Upper lobe of right lung (tissue), 1 donor: ENCODE results near the gene PTCRA. TPM values are rescaled to one million over a fixed set of nuclear protein-coding genes. Genes with fewer than 3 reads are reported as not detected.
"Not testable (repeated sequence)": the region's sequence is repeated elsewhere in the genome, so short reads cannot be mapped to it uniquely, and the experiment has no call there.

Experiments used
- ATAC-seq: fragments of 200-7000 bp; cut with Tn5 transposase; one replicate; pipeline ENCODE4 v1.9.1; 2020; ENCODE audit warnings: mild to moderate bottlenecking, moderate library complexity
- DNase-seq: peaks from one replicate; pipeline ENCODE4 v3.0.0-alpha.2; 2020
- H3K27ac ChIP-seq: fragments of 200-600 bp; one replicate; pipeline ENCODE4 v1.8.0; 2022
- H3K27me3 ChIP-seq: fragments of 200-600 bp; one replicate; pipeline ENCODE4 v1.8.0; 2022; ENCODE audit warnings: mild to moderate bottlenecking
- H3K36me3 ChIP-seq: fragments of 200-600 bp; one replicate; pipeline ENCODE4 v1.8.0; 2022
- H3K4me1 ChIP-seq: fragments of 200-600 bp; one replicate; pipeline ENCODE4 v1.8.0; 2022
- H3K4me3 ChIP-seq: fragments of 200-600 bp; one replicate; pipeline ENCODE4 v1.8.0; 2022; ENCODE audit warnings: mild to moderate bottlenecking
- H3K9me3 ChIP-seq: fragments of 200-600 bp; one replicate; pipeline ENCODE4 v1.8.0; 2022
- intact Hi-C: fragments of 100-400 bp; cut with DNase I; formaldehyde crosslinking; loops from one replicate; pipeline ENCODE4 v1.11.0; 2022
- total RNA-seq: library from RNA; stranded (reverse); fragmentation: NEBNext Ultra II Directional; extraction: Animal tissue kit (Norgen Biotek cat#: 25700); gene quantifications from one replicate; pipeline ENCODE4 v1.2.1, GENCODE V29; 2021
- TF ChIP-seq, protein P1 (sequence below): fragments of 200-600 bp; IDR thresholded peaks from one replicate; pipeline ENCODE4 v1.8.0; 2022; ENCODE audit warnings: antibody characterized with exemption
- donor health status: DM: no; HTN: yes; CAD: no; lungs with severe emphysema.

PTCRA gene
- total RNA-seq, 1 donor from 2014 or later: 5.0 TPM

DNA sequence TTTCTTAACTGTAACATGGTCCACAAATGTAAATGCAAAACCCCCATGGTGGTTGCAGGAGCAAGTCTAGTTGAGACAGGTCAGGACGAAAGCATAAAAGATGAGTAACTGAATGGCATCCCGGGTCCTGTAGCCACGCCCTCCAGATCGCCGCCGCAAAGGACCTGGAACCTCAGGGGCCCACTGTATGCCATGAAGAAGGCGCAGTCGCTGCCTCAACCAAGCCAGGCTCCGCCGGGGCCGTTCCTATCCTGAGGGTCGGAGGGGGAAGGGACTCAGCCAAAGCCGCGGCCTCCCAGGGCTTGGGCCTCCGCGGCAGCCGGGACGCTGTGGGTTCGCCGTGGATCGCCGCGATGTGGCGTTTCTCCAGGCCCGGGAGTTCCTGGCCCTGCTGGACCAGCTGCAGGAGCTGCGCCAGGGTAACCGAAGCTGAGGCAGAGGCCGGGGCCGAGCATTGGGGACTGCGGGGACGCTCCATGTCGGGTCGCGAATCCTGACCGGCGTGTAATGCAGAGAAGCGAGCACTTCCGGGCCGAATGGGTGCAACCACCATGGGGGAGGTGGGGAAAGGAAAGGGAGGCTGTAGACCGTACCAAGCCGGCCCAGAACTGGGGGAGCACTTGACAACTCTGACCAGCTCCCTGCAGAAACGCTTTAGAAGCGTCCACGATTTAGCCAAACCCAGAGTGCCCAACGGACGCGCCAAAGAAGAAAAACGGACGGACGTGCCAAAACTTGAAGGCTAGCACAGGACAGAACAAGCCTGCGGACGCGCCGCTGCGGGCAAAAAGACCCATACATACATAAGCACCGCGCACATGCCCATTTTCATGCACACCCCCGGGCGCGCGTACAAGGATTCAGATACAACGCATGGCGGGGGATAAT, 25.3 kb upstream of the PTCRA start:
- ATAC-seq (peak; percentile 100), DNase-seq (peak; percentile 95)
- TF ChIP-seq, protein P1, sequence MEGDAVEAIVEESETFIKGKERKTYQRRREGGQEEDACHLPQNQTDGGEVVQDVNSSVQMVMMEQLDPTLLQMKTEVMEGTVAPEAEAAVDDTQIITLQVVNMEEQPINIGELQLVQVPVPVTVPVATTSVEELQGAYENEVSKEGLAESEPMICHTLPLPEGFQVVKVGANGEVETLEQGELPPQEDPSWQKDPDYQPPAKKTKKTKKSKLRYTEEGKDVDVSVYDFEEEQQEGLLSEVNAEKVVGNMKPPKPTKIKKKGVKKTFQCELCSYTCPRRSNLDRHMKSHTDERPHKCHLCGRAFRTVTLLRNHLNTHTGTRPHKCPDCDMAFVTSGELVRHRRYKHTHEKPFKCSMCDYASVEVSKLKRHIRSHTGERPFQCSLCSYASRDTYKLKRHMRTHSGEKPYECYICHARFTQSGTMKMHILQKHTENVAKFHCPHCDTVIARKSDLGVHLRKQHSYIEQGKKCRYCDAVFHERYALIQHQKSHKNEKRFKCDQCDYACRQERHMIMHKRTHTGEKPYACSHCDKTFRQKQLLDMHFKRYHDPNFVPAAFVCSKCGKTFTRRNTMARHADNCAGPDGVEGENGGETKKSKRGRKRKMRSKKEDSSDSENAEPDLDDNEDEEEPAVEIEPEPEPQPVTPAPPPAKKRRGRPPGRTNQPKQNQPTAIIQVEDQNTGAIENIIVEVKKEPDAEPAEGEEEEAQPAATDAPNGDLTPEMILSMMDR: no peak
- Histone ChIP-seq H3K4me1 (peaks cover 8% of the 10 kb centered on the region), H3K36me3 (peaks cover 25% of the 10 kb centered on the region), H3K4me3 (peak overlapping the region; percentile 70), H3K27me3 (no peaks in the 10 kb centered on the region), H3K27ac (peak overlapping the region; percentile 90), H3K9me3 (no peaks in the 10 kb centered on the region)
- intact Hi-C loops: no loop called here

DNA sequence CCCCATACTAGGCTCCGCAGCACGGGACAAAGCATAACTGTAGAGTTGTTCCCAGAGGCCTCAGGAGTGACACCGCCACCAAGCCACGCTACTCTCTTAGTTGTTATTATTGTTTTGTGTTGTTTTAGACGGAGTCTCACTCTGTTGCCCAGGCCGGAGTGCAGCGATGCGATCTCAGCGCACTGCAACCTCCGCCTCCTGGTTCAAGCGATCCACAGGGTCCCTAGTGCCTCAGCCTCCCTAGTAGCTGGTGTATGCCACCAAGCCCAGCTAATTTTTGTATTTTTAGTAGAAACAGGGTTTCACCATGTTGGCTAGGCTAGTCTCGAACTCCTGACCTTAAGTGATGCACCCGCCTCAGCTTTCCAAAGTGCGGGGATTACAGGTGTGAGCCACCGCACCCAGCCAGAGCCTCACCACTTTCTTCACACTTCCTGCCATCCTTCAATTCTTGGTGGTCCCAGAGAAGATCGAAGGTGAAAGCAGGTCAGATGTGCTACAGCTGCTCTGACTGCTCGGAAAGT, 24.6 kb upstream of the PTCRA start:
- Histone ChIP-seq H3K9me3 (no peaks in the 10 kb centered on the region), H3K27me3 (no peaks in the 10 kb centered on the region), H3K4me3 (peak overlapping the region; percentile 70), H3K27ac (peak overlapping the region; percentile 90), H3K36me3 (peaks cover 18% of the 10 kb centered on the region), H3K4me1 (peaks cover 8% of the 10 kb centered on the region)
- TF ChIP-seq, protein P1: no peak
- ATAC-seq (no peak), DNase-seq (no peak)
- intact Hi-C loops: no loop called here

DNA sequence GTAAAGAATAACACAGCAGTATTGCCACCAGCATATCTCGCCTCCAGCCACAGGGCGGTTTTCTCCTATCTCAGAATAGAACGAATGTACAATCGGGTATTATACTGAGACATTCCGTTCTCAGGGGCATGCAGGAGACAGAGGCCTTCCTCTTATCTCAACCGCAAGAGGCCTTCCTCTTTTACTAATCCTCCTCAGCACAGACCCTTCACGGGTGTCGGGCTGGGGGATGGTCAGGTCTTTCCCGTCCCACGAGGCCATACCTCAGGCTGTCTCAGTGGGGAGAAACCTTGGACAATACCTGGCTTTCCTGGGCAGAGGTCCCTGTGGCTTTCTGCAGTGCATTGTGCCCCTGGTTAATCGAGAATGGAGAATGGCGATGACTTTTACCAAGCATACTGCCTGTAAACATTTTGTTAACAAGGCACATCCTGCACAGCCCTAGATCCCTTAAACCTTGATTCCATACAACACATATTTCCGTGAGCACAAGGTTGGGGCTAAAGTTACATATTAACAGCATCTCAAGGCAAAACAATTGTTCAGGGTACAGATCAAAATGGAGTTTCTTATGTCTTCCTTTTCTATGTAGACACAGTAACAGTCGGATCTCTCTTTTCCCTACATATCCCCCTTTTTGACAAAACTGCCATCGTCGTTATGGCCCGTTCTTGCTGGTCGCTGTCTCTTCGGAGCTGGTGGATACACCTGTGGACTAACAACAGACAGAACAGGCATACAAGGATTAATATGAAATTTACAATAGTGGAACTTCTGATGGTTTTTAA, 21.6 kb upstream of the PTCRA start:
- ATAC-seq, H3K36me3 ChIP-seq, H3K27ac ChIP-seq, intact Hi-C loops, DNase-seq, H3K27me3 ChIP-seq, H3K4me3 ChIP-seq, H3K9me3 ChIP-seq: not testable (repeated sequence)
- peaks cover 15% of the 10 kb centered on the region for H3K4me1 ChIP-seq

DNA sequence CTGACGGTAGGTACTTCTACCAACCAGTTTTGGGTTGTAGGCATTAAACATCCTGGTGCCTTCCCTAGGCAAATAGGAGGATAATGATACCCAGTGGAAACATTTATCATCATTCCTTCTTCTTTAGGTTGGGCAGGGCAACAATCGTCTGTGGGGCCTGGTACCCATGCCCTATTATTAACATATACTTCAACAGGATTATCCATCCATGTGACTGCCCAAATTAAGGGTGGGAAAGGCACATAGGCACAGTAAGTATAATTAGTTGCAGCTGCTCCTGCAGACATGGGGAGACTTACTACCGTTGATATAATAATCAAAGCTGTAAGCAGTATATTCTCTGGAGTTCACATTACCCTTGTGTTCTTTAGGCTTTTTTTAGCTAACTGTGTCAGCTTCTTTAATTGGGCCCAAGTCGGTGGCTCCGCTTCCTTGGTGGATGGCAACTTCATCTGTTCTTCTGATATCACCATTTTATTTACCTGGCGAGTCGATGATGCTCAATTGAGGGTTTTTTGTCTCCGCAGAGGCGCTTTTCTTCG, 19.6 kb upstream of the PTCRA start:
- intact Hi-C loops: no loop called here
- Histone ChIP-seq H3K4me1 (peaks cover 11% of the 10 kb centered on the region), H3K9me3 (no peaks in the 10 kb centered on the region), H3K27me3 (no peaks in the 10 kb centered on the region), H3K36me3 (no peaks in the 10 kb centered on the region), H3K4me3 (no peak overlapping the region), H3K27ac (no peak overlapping the region)
- DNase-seq (no peak), ATAC-seq (no peak)
- TF ChIP-seq, protein P1: no peak

DNA sequence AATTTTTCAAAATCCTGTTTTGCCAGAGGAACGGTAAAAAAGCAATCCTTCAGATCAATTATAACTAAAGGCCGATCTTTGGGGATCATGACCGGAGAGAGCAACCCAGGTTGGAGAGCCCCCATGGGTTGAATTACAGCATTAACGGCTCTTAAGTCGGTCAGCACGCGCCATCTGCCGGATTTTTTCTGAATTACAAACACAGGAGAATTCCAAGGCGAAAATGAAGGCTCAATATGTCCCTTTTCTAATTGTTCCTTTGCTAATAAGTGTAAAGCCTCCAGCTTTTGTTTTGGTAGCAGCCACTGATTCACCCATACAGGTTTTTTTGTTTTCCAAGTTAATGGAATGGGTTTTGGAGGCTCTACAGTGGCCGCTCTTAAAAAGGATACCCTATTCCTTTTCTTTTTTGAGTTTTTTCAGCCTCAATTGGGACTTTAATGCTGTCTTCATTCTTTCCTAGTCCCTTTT, 16.9 kb upstream of the PTCRA start:
- DNase-seq: no peak
- no peak overlapping the region for H3K4me3 ChIP-seq
- H3K4me1 ChIP-seq: peaks cover 17% of the 10 kb centered on the region
- no peak for ATAC-seq
- no peaks in the 10 kb centered on the region for H3K27me3 ChIP-seq
- intact Hi-C loops: no loop called here
- no peak overlapping the region for H3K27ac ChIP-seq
- TF ChIP-seq, protein P1: peak; percentile 85
- no peaks in the 10 kb centered on the region for H3K9me3 ChIP-seq
- no peaks in the 10 kb centered on the region for H3K36me3 ChIP-seq
